Activated T-cell treated with anti-CD3 and anti-CD28 coated beads, Interleukin-2, amount 50 U/mL, for 48 hours (primary cell): ENCODE data around the gene STK32B.

ENCODE experiments used
- DNase-seq, 2 experiments: peaks; one replicate each; pipeline ENCODE4 v3.0.0-alpha.2; 2020

Gene STK32B

GRCh38 chr4:5127556-5127955 is 76.3 kb downstream of the STK32B start:
- no peak for DNase-seq

DNA sequence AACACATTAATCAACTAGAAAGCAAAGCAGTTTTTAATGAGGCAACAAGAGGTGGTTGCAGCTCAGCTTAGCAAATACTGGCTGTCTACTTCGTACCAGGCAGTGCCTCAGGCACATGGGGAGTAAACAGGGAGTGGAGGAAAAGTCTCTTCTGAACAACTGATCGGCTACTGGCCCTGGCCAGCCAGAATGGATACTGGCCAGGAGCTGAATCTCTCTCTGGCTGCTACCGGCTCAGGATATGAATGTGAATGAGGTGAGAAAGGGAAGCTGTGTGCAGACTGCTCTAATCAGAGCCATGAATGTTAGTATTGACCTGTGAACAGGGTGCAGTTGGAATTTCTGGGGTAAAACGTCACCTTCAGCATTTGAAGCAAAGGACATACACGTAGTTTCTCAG is 77.3 kb downstream of the STK32B start:
- no peak for DNase-seq

GRCh38 chr4:5133201-5133600 is 81.9 kb downstream of the STK32B start:
- DNase-seq: no peak

DNA sequence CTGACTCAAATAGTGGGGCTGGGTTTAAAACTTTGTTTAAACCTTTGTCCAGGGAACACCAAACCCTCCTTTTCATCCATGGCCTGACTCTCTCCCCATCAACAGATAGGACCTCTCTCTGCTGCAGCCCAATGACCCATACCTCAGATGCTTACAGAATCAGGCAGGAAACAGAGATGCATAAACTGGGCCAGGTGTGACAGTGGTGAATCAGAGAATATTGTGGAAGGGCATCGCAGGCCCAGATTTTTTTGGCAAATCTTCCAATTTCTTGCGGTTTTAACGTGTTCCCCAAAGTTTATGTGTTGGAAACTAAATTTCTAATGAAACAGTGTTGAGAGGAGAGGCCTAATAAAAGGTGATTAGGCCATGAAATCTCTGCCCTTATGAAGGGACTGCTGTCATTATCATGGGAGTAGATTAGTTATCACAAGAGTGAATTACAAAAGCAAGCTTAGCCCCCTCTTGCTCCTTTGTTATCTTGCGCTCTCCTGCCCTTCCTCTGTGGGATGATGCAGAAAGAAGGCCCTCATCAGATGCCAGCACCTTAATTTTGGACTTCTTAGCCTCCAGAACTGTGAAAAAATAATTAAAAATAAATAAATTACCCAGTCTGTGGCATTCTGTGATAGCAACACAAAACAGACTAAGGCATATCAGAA is 82.8 kb downstream of the STK32B start:
- DNase-seq: no peak

GRCh38 chr4:5134620-5135019 is 83.3 kb downstream of the STK32B start:
- no peak for DNase-seq

DNA sequence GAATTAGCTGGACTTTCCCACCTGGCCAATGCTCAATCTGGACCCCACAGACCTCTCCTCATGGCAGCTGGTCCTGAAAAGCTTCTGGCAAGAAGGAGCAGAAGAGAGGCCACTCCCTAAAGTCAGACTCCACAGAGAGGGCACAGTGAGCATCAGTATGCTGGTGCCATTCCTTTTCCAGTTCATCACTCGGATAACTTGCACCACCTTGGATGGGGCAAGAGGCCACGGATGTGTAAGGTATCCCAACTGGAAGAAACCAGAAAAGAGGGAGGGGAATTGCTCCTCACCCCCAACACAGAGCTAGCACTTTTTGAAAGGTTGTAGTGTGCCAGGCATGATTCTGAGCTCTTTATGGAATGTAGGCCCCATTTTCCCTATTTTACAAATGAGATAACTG is 85.9 kb downstream of the STK32B start:
- DNase-seq: no peak

DNA sequence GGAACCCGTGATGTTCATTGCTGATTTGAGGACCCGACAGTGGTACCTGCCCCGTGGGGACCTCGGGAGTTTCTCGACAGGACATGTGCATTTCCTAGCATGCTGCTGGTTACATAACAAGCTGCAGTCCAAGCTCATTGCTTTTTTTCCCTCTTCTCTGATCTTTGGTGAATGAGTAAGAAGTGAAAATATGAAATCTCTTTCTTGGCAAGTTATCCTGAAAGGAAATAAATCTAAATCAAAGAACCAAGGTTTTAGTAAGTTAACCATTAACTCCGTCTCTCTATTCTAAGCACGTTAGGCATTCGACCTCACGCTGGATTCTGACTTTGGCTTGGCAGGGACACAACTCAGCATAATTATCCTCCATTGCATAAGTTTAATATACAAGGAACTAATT is 86.6 kb downstream of the STK32B start:
- DNase-seq: no peak

GRCh38 chr4:5138389-5138788 is 87.1 kb downstream of the STK32B start:
- no peak for DNase-seq

- DNase-seq: no peak
Measured at GRCh38 chr4:5139141-5139540, 87.9 kb downstream of the STK32B start.

DNA sequence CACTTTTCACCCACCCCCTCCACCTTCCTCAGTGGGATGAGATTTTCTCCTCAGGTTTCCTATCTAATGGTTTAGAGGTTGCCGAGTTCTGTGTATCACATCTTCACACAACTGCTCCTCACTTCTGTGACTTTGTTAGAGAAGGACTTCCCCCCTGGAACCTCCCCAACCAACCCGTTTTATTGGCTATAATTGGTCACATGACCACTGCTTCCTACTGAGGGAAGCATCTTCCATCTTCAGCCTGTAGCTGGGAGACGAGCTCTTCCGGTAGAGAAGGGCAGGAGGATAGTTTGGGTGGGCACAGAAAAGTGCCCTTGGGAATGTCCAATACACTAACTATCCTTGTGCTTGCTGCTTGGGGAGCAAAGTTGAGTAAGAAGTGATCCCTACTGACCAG is 90.5 kb downstream of the STK32B start:
- DNase-seq: no peak

- no peak for DNase-seq
Measured at GRCh38 chr4:5142726-5143125, 91.4 kb downstream of the STK32B start.

DNA sequence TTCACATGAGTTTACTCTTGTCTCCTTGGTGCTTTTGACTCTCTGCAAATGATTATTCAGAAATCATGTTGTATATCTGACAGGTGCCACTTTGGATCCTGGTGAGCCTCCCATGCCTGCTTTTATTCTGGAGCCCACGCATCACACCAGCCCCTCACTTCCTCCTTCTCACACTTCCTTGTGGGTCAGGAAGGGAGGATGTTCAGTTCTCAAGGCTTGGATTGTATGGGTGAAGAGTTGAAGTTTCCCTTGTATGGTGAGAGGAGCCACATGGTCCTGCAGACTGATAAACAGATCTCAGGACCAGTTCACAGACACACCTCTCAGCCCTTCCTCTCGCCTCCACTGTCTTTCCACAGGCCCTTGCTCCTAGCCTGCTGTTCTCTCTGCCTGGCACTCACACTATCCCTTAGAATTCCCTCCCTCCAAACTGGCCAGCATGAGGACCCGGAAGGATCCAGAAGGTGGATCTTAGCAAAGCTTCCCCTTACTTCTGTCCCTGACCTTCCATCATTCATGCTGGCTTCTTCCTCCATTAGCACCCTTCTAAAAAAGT is 92.1 kb downstream of the STK32B start:
- DNase-seq: no peak

DNA sequence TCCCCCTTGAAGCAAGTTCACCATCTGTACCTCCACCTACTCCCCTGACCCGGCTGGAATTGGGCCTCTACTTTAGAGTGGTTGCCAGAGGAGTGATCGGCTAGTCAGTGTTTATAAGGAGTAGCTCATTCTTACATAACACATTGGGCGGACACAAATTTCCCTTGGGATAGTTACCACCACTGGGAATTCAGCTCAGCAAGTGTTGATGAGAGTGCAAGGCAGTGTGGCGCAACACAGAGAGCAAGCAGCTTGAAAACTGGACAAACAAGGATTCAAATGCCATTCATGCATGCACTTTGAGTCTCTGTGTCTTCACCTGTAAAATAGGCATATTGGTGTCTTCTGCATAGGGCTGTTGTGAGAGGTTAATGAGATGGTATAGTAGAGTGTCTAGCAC is 92.7 kb downstream of the STK32B start:
- no peak for DNase-seq

DNA sequence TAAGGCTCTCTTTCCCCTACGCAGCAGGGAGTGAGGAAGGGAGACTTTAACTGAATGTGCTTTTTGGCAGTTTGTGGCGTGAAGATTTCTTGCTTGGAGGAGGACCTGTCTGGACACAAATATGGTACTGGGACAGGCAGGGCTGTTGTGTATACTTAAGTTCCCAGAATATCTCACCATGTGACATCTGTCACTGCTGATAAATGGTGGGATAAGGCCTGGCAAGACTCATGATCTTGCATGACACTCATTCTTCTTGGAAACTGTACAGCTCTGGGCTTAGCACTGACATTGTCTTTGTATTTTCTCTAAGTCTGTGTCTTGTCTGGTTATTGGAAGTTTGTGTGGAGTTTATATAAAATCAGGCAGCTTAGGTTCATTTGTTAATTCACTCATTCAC is 93.1 kb downstream of the STK32B start:
- DNase-seq: no peak

- DNase-seq: no peak
Measured at GRCh38 chr4:5146248-5146647, 95.0 kb downstream of the STK32B start.

GRCh38 chr4:5152521-5152920 is 101.2 kb downstream of the STK32B start:
- no peak for DNase-seq

DNA sequence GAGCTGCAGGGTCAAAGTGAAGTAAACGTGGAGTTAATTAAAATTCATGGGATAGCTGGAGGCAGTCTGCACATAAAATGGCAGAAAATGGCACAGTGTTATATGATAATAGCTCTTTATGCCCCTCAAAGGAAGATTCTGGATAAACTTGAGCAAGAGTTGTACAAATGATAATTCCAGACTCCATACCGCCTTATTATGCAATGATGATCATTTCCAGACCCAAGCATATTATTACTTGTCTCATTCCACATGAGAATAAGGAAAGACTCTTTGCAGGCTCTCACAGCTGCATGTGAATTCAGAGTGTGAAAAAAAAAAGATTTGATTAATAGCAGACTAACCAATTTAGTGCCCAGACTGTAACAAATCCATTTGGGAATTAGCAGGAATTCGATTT is 105.4 kb downstream of the STK32B start:
- no peak for DNase-seq

- DNase-seq: no peak
Measured at GRCh38 chr4:5157791-5158770, 106.8 kb downstream of the STK32B start.

- DNase-seq: no peak
Measured at GRCh38 chr4:5158825-5159224, 107.5 kb downstream of the STK32B start.

DNA sequence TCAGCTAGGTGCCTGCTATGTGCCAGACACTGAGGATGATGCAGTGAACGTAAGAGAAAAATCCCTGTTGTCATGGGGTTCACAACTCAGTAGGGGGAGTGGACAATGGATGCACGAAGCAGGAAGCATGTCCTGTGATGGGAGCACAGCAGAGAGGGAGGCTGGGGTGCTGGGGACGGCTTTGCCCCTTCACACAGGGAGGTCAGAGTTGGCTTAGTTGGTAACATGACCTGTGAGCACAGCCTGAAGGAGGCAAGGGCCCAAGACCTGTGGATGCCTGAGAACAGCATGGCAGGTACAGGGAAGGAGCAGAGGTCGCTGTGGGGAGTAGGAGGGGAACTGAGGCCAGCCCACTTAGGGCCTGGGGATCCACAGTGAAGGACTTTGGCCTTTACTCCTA is 109.4 kb downstream of the STK32B start:
- no peak for DNase-seq

DNA sequence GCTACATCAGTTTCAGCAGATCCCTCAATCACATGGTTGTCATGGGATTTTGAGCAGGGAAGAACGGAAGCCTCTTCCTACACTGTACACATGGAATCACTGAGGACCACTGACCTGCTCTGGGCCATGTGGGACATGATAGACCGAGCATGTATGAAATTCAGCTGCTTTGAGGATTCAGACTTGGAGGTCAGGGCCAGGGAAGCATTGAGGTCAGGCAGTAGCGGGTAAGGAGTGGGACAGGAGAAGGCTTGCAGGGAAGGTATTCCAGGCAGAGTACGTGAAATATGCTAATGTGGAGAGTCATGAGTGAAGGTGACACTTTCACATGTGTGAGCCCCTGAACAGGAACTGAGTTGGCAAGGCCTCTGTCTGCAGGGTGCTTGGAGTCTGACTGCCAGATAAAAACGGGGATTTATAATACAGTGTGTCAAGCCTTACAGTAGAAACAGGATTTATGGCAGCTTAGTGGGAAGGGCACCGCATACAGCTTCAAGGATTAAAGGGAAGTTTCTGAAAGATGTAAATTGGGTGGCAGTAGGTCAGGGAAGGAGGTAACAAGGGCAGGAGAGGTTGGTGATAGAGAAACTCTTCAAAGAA is 111.7 kb downstream of the STK32B start:
- no peak for DNase-seq

- no peak for DNase-seq
Measured at GRCh38 chr4:5164221-5164912, 113.1 kb downstream of the STK32B start.
